HG02610 (cell line): ENCODE data around the gene RAB7A.

Experiments used
- ATAC-seq: cut with Tn5 transposase; IDR thresholded peaks from one replicate; pipeline ENCODE4 v1.9.1; 2021; ENCODE audit warnings: mild to moderate bottlenecking, moderate library complexity; ENCODE audit not compliant: unreplicated experiment

RAB7A gene

GRCh38 chr3:128848936-128849335 is 123.0 kb downstream of the RAB7A start:
- no peak for ATAC-seq

- ATAC-seq: no peak
Observed at GRCh38 chr3:128849911-128850455, 124.0 kb downstream of the RAB7A start.

- no peak for ATAC-seq
Observed at GRCh38 chr3:128850544-128850943, 124.6 kb downstream of the RAB7A start.

- no peak for ATAC-seq
Observed at GRCh38 chr3:128851601-128852000, 125.6 kb downstream of the RAB7A start.

GRCh38 chr3:128853826-128854225 is 127.8 kb downstream of the RAB7A start:
- no peak for ATAC-seq

GRCh38 chr3:128854475-128854874 is 128.5 kb downstream of the RAB7A start:
- no peak for ATAC-seq

GRCh38 chr3:128855569-128855968 is 129.6 kb downstream of the RAB7A start:
- ATAC-seq: no peak

- ATAC-seq: no peak
Observed at GRCh38 chr3:128858167-128858566, 132.2 kb downstream of the RAB7A start.

GRCh38 chr3:128859630-128860029 is 133.6 kb downstream of the RAB7A start:
- ATAC-seq: no peak

GRCh38 chr3:128861491-128861890 is 135.5 kb downstream of the RAB7A start:
- no peak for ATAC-seq

GRCh38 chr3:128863560-128863959 is 137.6 kb downstream of the RAB7A start:
- ATAC-seq: no peak
